Breast epithelium (tissue), 4 donors: ENCODE data around the gene PTGR3. TPM values are rescaled to one million over a fixed set of nuclear protein-coding genes. Genes with fewer than 3 reads are reported as not detected.

ENCODE experiments used
- DNase-seq, 2 donors: peaks; one replicate each; pipeline ENCODE4 v3.0.0-alpha.2; 2019; ENCODE audit warnings: low spot score in 2 of 2
- H3K27ac ChIP-seq, 2 donors: fragments of 200-600 bp; sonication (generic) in 1 of 2; one replicate each; pipeline ENCODE4 v1.5.1; 2016 to 2019; ENCODE audit warnings: mild to moderate bottlenecking in 1 of 2
- H3K27me3 ChIP-seq, 2 donors: fragments of 200-600 bp; sonication (generic) in 1 of 2; one replicate each; pipeline versions ENCODE4 v1.5.1 to v1.6.0; 2017 to 2019; ENCODE audit warnings: control low read depth in 1 of 2, mild to moderate bottlenecking in 1 of 2
- H3K36me3 ChIP-seq: fragments of 200-600 bp; one replicate; pipeline ENCODE4 v1.5.1; 2019
- H3K4me1 ChIP-seq, 2 donors: fragments of 200-600 bp; sonication (generic); one replicate each; pipeline ENCODE4 v1.5.1; 2016 to 2019; ENCODE audit warnings: control low read depth in 1 of 2
- H3K4me3 ChIP-seq, 3 donors: fragments of 200-600 bp; sonication (generic); 1 replicate in 2 of 3; 2 replicates in 1 of 3; pipeline ENCODE4 v1.5.1; 2016 to 2019; ENCODE audit warnings: mild to moderate bottlenecking in 3 of 3, moderate library complexity in 2 of 3
- H3K9me3 ChIP-seq, 2 donors: fragments of 200-600 bp; sonication (generic) in 1 of 2; one replicate each; pipeline ENCODE4 v1.5.1; 2016 to 2019; ENCODE audit warnings: control low read depth in 1 of 2
- POLR2A ChIP-seq: fragments of 450-650 bp; IDR thresholded peaks from one replicate; pipeline ENCODE4 v1.6.1; 2016; ENCODE audit warnings: antibody characterized with exemption, mild to moderate bottlenecking, moderate library complexity
- POLR2AphosphoS5 ChIP-seq, 3 donors: sonication (generic); formaldehyde crosslinking; IDR thresholded peaks; one replicate each; pipeline ENCODE4 v1.6.1; 2017; ENCODE audit warnings: antibody characterized with exemption in 3 of 3
- intact Hi-C: fragments of 100-400 bp; cut with DNase I; formaldehyde crosslinking; loops from one replicate; pipeline ENCODE4 v1.15.1; 2023; ENCODE audit warnings: low total_unique reads
- total RNA-seq, 3 donors: library from RNA; depleted of rRNA; stranded (reverse); fragments of >200 nt; gene quantifications; one replicate each; pipeline ENCODE4 v1.1.0, GENCODE V29; 2016
- TF ChIP-seq, protein P1 (sequence below), 3 donors: fragments of 450-650 bp; IDR thresholded peaks; one replicate each; pipeline ENCODE4 v1.5.1; 2016 to 2017; ENCODE audit warnings: antibody characterized with exemption in 3 of 3, mild to moderate bottlenecking in 3 of 3, moderate library complexity in 3 of 3

The PTGR3 gene
- total RNA-seq, 3 donors from 2014 or later = 21.3 to 32.9 (median 22.9) TPM

DNA sequence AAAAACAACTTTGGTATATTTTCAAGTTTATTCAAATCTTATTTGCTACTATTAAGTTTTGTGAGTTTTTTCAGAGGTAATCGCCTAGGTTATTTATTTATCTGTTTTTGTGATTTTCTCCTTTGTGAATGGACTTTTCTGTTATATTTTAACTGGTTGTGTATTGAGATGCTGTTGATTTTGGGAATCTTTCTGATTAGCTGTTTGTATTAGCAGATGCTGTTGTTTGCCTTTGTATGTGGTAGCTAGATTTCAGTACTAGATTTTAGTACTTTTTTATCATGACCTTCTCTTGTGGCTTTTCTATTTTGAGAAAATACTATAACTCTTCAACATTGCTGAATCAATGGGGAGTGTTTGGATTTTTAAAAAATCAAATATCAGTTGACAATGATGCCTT lies 44.1 kb upstream of the PTGR3 start:
- intact Hi-C loops = no loop called here
- TF ChIP-seq POLR2A (no peak), POLR2AphosphoS5 (IDR thresholded peaks at IDR 0.05) (no peak)
- TF ChIP-seq, protein P1, sequence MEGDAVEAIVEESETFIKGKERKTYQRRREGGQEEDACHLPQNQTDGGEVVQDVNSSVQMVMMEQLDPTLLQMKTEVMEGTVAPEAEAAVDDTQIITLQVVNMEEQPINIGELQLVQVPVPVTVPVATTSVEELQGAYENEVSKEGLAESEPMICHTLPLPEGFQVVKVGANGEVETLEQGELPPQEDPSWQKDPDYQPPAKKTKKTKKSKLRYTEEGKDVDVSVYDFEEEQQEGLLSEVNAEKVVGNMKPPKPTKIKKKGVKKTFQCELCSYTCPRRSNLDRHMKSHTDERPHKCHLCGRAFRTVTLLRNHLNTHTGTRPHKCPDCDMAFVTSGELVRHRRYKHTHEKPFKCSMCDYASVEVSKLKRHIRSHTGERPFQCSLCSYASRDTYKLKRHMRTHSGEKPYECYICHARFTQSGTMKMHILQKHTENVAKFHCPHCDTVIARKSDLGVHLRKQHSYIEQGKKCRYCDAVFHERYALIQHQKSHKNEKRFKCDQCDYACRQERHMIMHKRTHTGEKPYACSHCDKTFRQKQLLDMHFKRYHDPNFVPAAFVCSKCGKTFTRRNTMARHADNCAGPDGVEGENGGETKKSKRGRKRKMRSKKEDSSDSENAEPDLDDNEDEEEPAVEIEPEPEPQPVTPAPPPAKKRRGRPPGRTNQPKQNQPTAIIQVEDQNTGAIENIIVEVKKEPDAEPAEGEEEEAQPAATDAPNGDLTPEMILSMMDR (IDR thresholded peaks at IDR 0.05) = no peak
- Histone ChIP-seq H3K4me3 (peak overlapping the region in 1 of 3 donors; percentile 2), H3K4me1 (no peaks in the 10 kb centered on the region), H3K9me3 (no peaks in the 10 kb centered on the region), H3K27me3 (no peaks in the 10 kb centered on the region), H3K36me3 (no peaks in the 10 kb centered on the region), H3K27ac (peak overlapping the region; percentile 41 to 54)
- DNase-seq = no peak

GRCh38 chr18:75252136-75252535 lies 43.2 kb upstream of the PTGR3 start:
- Histone ChIP-seq H3K9me3 (no peaks in the 10 kb centered on the region), H3K4me3 (no peak overlapping the region), H3K36me3 (no peaks in the 10 kb centered on the region), H3K4me1 (peaks cover 0 to 1% of the 10 kb centered on the region in 2 donors), H3K27me3 (no peaks in the 10 kb centered on the region), H3K27ac (peak overlapping the region in 1 of 2 donors; percentile 15)
- intact Hi-C loops = no loop called here
- TF ChIP-seq, protein P1 (IDR thresholded peaks at IDR 0.05) = no peak
- no peak for TF ChIP-seq POLR2A
- no peak for TF ChIP-seq POLR2AphosphoS5 (IDR thresholded peaks at IDR 0.05)
- DNase-seq = no peak

DNA sequence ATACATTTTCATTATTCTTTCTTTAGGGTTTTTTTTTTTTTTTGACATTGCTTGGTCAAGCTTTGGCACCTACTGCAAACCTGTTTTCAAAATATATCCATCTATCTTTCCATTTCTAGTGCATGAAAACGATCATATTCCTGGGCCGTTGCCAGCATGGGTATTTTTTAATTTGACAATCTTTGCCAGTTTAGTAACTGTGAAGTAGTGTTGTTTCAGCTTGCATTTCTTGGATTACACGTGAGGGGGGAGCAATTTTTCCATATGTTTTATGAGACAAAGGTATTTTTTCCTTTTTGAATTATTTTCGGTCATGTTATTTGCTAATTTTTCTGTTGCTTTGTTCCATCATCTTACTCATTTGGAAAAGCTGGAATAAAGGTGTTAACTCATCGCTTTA lies 42.5 kb upstream of the PTGR3 start:
- Histone ChIP-seq H3K4me3 (no peak overlapping the region), H3K9me3 (no peaks in the 10 kb centered on the region), H3K4me1 (peaks cover 0 to 4% of the 10 kb centered on the region in 2 donors), H3K27me3 (no peaks in the 10 kb centered on the region), H3K36me3 (no peaks in the 10 kb centered on the region), H3K27ac (peak overlapping the region in 1 of 2 donors; percentile 15)
- intact Hi-C loops = no loop called here
- no peak for DNase-seq
- TF ChIP-seq POLR2A = no peak

DNA sequence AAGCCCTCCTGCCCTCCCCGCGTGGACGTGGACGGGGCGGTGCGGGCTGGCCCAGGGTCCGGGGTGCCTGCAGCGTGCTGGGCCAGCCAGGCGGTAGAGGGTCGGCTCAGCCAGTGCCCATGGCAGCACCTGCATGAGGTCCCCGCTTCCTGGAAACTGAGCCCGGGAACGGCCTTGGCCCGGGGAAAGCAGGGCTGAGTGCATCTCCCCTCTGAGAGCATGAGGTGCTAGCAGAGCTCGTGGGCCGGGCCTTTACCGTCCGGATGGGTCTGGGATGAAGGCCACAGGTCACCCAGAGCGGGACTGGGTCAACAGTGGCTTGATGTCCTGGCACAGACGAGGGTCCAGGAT lies 41.5 kb upstream of the PTGR3 start:
- no peak for DNase-seq
- Histone ChIP-seq H3K4me1 (peaks cover 0 to 4% of the 10 kb centered on the region in 2 donors), H3K9me3 (no peaks in the 10 kb centered on the region), H3K27me3 (no peaks in the 10 kb centered on the region), H3K4me3 (peak overlapping the region in 1 of 3 donors; percentile 30), H3K27ac (peak overlapping the region; percentile 79 to 97), H3K36me3 (no peaks in the 10 kb centered on the region)
- TF ChIP-seq POLR2AphosphoS5 (IDR thresholded peaks at IDR 0.05) (no peak), POLR2A (no peak)
- TF ChIP-seq, protein P1 (IDR thresholded peaks at IDR 0.05) = no peak
- intact Hi-C loops = no loop called here

DNA sequence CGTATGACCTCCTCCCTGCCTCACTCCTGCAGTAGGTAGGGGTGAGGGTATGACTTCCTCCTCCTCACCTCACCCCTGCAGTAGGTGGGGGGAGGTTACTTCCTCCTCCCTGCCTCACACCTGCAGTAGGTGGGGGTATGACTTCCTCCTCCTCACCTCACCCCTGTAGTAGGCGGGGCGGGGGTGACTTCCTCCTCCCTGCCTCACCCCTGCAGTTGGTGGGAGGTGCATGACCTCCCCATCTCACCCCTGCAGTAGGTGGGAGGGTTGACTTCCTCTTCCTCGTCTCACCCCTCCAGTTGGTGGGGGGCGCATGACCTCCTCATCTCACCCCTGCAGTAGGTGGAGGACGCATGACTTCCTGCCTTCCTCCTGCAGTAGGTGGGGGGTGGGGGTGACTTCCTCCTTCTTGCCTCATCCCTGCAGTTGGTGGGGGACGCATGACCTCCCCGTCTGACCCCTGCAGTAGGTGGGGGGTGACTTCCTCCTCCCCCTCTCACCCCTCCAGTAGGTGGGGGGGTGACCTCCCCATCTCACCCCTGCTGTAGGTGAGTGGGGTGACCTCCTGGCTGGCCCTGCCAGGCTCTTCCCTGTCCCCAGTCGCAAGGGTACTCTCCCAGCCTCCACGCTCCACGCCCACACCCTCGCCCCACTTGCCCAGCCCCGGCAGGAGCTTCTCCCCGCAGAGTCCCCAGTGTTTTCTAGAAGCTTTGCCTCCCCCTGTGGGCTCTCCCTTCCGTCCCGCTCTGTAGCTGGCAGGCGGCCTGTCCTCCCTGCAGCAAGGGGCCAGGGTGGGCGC lies 40.9 kb upstream of the PTGR3 start:
- Histone ChIP-seq H3K9me3 (no peaks in the 10 kb centered on the region), H3K27me3 (no peaks in the 10 kb centered on the region), H3K4me1 (peaks cover 0 to 4% of the 10 kb centered on the region in 2 donors), H3K27ac (peak overlapping the region; percentile 79 to 97), H3K4me3 (peak overlapping the region in 1 of 3 donors; percentile 30), H3K36me3 (no peaks in the 10 kb centered on the region)
- TF ChIP-seq POLR2AphosphoS5 (IDR thresholded peaks at IDR 0.05) (no peak), POLR2A (no peak)
- TF ChIP-seq, protein P1 (IDR thresholded peaks at IDR 0.05) = no peak
- no peak for DNase-seq
- intact Hi-C loops = no loop called here
